SK-N-MC (cell line): Measurements from ENCODE around the gene CRYGA.

Experiments used
- EZH2 ChIP-seq: fragments of 200-600 bp; sonication (generic); IDR thresholded peaks from one replicate; pipeline ENCODE4 v1.6.1; 2017; ENCODE audit warnings: antibody characterized with exemption
- FOXP2 ChIP-seq: optimal IDR thresholded peaks from 2 replicates; pipeline ENCODE3; 2011; ENCODE audit warnings: mild to moderate bottlenecking, moderate library complexity; ENCODE audit not compliant: insufficient read depth; ENCODE audit errors: extremely low read length, control extremely low read depth
- POLR2AphosphoS5 ChIP-seq: IDR thresholded peaks from 2 replicates; pipeline ENCODE4 v1.6.1; 2012; ENCODE audit warnings: mild to moderate bottlenecking, low read depth, low read length, borderline replicate concordance

GRCh38 chr2:208125251-208125650, 38.1 kb downstream of the CRYGA start:
- TF ChIP-seq POLR2AphosphoS5: no peak
- no peak for TF ChIP-seq EZH2
- TF ChIP-seq FOXP2: no peak
